ENCODE results near the gene IGSF6. TPM values are rescaled to one million over a fixed set of nuclear protein-coding genes. Genes with fewer than 3 reads are reported as not detected.

The IGSF6 gene
- total RNA-seq, 2 donors from 2014 or later, result not detected

DNA sequence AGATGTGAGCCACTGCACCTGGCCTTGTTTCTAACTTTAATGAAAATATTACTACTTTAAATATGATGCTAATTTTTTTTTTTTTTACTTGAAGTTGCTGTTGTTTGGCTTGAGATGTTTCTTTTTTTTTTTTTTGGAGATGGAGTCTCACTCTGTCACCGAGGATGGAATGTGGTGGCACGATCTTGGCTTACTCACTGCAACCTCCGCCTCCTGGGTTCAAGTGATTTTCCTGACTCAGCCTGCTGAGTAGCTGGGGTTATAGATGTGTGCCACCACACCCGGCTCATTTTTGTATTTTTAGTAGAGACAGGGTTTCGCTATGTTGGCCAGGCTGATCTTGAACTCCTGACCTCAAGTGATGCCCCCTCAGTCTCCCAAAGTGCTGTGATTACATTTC is 23.6 kb downstream of the IGSF6 start:
- DNase-seq, result no peak
- no peak overlapping the region for H3K9ac ChIP-seq (ENCODE audit: extremely low read depth, low read length, poor library complexity, severe bottlenecking)
- TF ChIP-seq, protein P1, sequence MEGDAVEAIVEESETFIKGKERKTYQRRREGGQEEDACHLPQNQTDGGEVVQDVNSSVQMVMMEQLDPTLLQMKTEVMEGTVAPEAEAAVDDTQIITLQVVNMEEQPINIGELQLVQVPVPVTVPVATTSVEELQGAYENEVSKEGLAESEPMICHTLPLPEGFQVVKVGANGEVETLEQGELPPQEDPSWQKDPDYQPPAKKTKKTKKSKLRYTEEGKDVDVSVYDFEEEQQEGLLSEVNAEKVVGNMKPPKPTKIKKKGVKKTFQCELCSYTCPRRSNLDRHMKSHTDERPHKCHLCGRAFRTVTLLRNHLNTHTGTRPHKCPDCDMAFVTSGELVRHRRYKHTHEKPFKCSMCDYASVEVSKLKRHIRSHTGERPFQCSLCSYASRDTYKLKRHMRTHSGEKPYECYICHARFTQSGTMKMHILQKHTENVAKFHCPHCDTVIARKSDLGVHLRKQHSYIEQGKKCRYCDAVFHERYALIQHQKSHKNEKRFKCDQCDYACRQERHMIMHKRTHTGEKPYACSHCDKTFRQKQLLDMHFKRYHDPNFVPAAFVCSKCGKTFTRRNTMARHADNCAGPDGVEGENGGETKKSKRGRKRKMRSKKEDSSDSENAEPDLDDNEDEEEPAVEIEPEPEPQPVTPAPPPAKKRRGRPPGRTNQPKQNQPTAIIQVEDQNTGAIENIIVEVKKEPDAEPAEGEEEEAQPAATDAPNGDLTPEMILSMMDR (conservative IDR thresholded peaks at IDR 0.05), result no peak
- no peak overlapping the region for H3K27ac ChIP-seq (ENCODE audit: low read depth, low read length)
- no peaks in the 10 kb centered on the region for H3K4me1 ChIP-seq (ENCODE audit: control insufficient read depth, insufficient read depth, low read length)
- peaks cover 36% of the 10 kb centered on the region for H3K9me3 Mint-ChIP-seq
- H3K4me3 ChIP-seq (ENCODE audit: low read length), result peak overlapping the region; percentile 62
- H3K36me3 ChIP-seq (ENCODE audit: control insufficient read depth, insufficient read depth, low read length), result peaks cover 54% of the 10 kb centered on the region
- H3K36me3 Mint-ChIP-seq (ENCODE audit: low read depth), result peaks cover 72% of the 10 kb centered on the region
- no peak overlapping the region for H3K4me3 Mint-ChIP-seq
- H3K27me3 ChIP-seq (ENCODE audit: control insufficient read depth, insufficient read depth, low read length, poor library complexity, severe bottlenecking), result no peaks in the 10 kb centered on the region
- no peak overlapping the region for H3K27ac Mint-ChIP-seq
- H3K9me3 ChIP-seq (ENCODE audit: control insufficient read depth, low read length), result peaks cover 32% of the 10 kb centered on the region
- WGBS, 2 experiments (ENCODE audit: insufficient coverage in 1 of 2, insufficient read length in 1 of 2), result 98 to 100% methylated on average over 2 to 5 of the region's 5 CpGs
- H3K27me3 Mint-ChIP-seq (ENCODE audit: insufficient read depth), result no peaks in the 10 kb centered on the region
- peaks cover 21% of the 10 kb centered on the region for H3K4me1 Mint-ChIP-seq

DNA sequence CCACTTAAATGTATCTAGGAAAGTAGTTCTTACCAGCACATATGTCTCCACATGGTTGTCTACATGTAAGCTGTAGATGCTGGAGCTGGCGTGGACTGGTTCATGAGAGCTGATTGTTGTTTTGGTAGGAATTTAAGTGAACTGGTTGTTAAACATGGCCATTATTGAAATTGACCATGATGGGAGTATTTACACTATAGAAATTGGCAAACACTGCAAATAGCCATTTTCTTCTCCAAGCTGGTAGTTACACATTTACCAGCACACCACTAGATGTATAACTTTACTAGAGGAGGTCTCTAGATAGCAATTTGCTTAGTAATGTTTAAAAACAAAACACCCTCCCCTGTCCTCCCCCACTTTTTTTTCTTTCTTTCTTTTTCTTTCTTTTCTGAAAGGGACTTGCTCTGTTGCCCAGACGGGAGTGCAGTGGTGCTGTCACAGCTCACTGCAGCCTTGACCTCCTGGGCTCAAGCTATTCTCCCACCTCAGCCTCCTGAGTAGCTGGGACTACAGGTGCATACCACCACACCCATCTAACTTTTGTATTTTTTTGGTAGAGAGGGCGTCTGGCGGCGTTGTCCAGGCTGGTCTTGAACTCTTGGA is 24.2 kb downstream of the IGSF6 start:
- Histone ChIP-seq H3K9ac (ENCODE audit: extremely low read depth, low read length, poor library complexity, severe bottlenecking) (no peak overlapping the region), H3K27ac (ENCODE audit: low read depth, low read length) (no peak overlapping the region), H3K9me3 (ENCODE audit: control insufficient read depth, low read length) (peaks cover 32% of the 10 kb centered on the region), H3K4me1 (ENCODE audit: control insufficient read depth, insufficient read depth, low read length) (no peaks in the 10 kb centered on the region), H3K4me3 (ENCODE audit: low read length) (no peak overlapping the region), H3K36me3 (ENCODE audit: control insufficient read depth, insufficient read depth, low read length) (peaks cover 59% of the 10 kb centered on the region), H3K27me3 (ENCODE audit: control insufficient read depth, insufficient read depth, low read length, poor library complexity, severe bottlenecking) (no peaks in the 10 kb centered on the region)
- peaks cover 36% of the 10 kb centered on the region for H3K9me3 Mint-ChIP-seq
- TF ChIP-seq, protein P1 (conservative IDR thresholded peaks at IDR 0.05), result no peak
- no peak for DNase-seq
- WGBS, 2 experiments (ENCODE audit: insufficient coverage in 1 of 2, insufficient read length in 1 of 2), result 96% methylated on average over 5 of the region's 5 CpGs; no CpG with 5 or more reads in 1 of the 2 experiments
- H3K4me1 Mint-ChIP-seq, result peaks cover 15% of the 10 kb centered on the region
- no peak overlapping the region for H3K27ac Mint-ChIP-seq
- no peaks in the 10 kb centered on the region for H3K27me3 Mint-ChIP-seq (ENCODE audit: insufficient read depth)
- H3K36me3 Mint-ChIP-seq (ENCODE audit: low read depth), result peaks cover 76% of the 10 kb centered on the region
- no peak overlapping the region for H3K4me3 Mint-ChIP-seq

DNA sequence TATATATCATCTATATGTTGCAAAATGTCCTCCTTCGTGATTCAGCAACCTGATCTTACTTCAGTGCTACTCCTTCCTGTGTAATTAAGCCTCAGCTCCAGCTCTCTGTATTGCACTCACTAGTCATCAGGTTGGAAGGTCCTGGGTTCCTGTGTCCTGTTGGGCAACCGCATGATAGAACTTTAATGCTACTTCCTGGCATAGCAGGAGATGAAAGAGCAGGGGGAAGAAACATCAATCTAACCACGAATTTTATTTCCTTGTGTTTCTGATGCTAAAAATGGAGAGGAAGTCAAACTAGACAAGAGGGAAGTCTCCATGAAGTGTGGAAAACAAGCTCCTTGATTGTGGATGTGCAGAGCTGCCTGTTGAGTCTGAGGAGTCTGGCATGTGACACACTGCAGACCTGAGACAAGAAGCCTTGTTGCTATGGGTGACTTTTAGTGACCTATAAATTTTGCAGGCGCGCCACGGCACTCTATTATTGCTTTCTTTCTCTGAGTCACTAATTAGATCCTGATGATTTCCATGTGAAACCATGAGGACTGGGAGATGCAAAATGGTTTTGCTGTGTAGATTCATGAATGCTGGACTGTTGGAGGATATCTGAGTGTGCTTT is 25.6 kb downstream of the IGSF6 start:
- H3K27me3 Mint-ChIP-seq (ENCODE audit: insufficient read depth), result no peaks in the 10 kb centered on the region
- WGBS, 2 experiments (ENCODE audit: insufficient coverage in 1 of 2, insufficient read length in 1 of 2), result 89 to 96% methylated on average over 6 of the region's 6 CpGs
- Histone ChIP-seq H3K36me3 (ENCODE audit: control insufficient read depth, insufficient read depth, low read length) (peaks cover 60% of the 10 kb centered on the region), H3K4me1 (ENCODE audit: control insufficient read depth, insufficient read depth, low read length) (no peaks in the 10 kb centered on the region), H3K4me3 (ENCODE audit: low read length) (no peak overlapping the region), H3K9ac (ENCODE audit: extremely low read depth, low read length, poor library complexity, severe bottlenecking) (no peak overlapping the region), H3K9me3 (ENCODE audit: control insufficient read depth, low read length) (peaks cover 32% of the 10 kb centered on the region), H3K27ac (ENCODE audit: low read depth, low read length) (no peak overlapping the region), H3K27me3 (ENCODE audit: control insufficient read depth, insufficient read depth, low read length, poor library complexity, severe bottlenecking) (no peaks in the 10 kb centered on the region)
- H3K27ac Mint-ChIP-seq, result no peak overlapping the region
- peaks cover 5% of the 10 kb centered on the region for H3K4me1 Mint-ChIP-seq
- H3K9me3 Mint-ChIP-seq, result peaks cover 36% of the 10 kb centered on the region
- H3K4me3 Mint-ChIP-seq, result no peak overlapping the region
- peak; percentile 14 for DNase-seq
- TF ChIP-seq, protein P1 (conservative IDR thresholded peaks at IDR 0.05), result no peak
- peaks cover 76% of the 10 kb centered on the region for H3K36me3 Mint-ChIP-seq (ENCODE audit: low read depth)

Measured in endodermal cell (in vitro differentiated cells).